SK-MEL-5 (cell line): Measurements from ENCODE around the gene CHKA. TPM values are rescaled to one million over a fixed set of nuclear protein-coding genes. Genes with fewer than 3 reads are reported as not detected.

Experiments
- DNase-seq: peaks from one replicate; pipeline ENCODE4 v3.0.0-alpha.2; 2016; ENCODE audit warnings: low read depth, low spot score
- in situ Hi-C: cut with HindIII; loops from 2 replicates; pipeline ENCODE4 v1.10.0; 2016; ENCODE audit warnings: low sequenced_read_pairs, high pct_unique_total_duplicates, low pct_unique_long_range_greater_than_20kb
- total RNA-seq: library from RNA; depleted of rRNA; stranded (reverse); fragments of >200 nt; shearing (Covaris generic); gene quantifications from 2 replicates; pipeline ENCODE4 v1.2.3, GENCODE V29; 2014

CHKA gene
- total RNA-seq, 1 experiment from 2014 or later = 62.2 TPM

DNA sequence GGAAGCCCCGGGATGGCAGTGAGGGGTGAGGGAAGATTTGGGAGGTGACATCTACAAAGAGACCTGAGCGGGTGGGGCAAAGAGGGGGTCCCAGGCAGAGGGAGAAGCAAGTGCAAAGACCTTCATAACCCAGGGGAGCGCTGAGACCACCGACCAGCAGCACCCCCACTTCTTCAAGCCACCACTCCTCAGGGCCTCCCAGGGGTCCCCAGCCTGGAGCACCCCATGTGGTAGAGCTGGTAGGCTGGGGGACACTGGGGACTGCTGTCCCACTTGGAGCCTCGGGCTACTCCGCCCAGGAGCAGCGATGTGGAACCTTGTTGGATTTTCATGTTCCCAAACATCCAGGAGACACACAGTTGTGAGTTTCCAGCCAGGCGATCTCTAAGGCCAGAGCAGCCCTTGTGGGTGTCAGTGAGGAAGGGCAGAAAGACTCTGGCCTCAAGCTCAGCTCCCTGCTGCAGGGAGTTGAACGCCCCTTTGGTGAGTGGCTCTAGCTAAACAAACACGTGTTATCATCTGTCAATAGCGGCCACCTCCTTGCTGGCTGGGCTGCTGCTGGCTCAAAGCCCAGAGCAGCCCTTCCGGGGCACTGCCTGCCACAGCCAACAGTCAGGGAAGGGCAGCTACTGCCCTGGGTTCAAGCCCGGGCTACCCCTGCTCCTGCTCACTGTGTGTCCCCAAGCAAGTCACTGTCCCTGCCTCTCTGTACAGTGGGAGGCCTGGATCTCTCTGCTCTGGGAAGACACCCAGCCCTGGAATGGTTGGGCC is 25.7 kb upstream of the CHKA start:
- in situ Hi-C loops = no loop called here
- DNase-seq = peak; percentile 9

DNA sequence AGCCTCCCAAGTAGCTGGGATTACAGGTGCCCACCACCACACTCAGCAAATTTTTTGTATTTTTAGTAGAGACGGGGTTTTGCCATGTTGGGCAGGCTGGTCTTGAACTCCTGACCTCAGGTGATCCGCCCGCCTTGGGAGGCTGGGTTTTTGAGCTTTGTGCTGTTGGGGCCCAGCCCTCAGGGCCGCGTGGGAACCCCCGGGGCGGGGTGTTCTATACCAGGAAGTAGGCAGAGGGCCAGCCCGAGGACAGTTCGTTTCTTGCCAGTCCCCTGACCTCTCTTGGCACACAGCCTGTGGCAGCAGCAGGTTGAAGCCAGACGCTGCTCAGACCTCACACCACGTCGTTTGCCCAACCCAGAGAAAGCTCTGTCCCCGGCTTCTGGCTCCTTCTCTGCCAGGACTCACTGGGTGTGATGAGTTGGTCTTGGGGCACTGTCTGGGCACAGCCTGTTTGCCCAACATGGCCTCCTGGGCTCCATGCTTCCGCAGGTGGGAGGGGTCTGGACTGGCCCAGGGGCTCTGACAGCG is 24.9 kb upstream of the CHKA start:
- in situ Hi-C loops = no loop called here

GRCh38 chr11:68145120-68145866 is 24.1 kb upstream of the CHKA start:
- no peak for DNase-seq
- in situ Hi-C loops = no loop called here

More for the DNA sequence above, 24.9 kb upstream of the CHKA start:
- no peak for DNase-seq

- in situ Hi-C loops = no loop called here
- no peak for DNase-seq
These were observed 22.1 kb upstream of the CHKA start for GRCh38 chr11:68143310-68143689.

DNA sequence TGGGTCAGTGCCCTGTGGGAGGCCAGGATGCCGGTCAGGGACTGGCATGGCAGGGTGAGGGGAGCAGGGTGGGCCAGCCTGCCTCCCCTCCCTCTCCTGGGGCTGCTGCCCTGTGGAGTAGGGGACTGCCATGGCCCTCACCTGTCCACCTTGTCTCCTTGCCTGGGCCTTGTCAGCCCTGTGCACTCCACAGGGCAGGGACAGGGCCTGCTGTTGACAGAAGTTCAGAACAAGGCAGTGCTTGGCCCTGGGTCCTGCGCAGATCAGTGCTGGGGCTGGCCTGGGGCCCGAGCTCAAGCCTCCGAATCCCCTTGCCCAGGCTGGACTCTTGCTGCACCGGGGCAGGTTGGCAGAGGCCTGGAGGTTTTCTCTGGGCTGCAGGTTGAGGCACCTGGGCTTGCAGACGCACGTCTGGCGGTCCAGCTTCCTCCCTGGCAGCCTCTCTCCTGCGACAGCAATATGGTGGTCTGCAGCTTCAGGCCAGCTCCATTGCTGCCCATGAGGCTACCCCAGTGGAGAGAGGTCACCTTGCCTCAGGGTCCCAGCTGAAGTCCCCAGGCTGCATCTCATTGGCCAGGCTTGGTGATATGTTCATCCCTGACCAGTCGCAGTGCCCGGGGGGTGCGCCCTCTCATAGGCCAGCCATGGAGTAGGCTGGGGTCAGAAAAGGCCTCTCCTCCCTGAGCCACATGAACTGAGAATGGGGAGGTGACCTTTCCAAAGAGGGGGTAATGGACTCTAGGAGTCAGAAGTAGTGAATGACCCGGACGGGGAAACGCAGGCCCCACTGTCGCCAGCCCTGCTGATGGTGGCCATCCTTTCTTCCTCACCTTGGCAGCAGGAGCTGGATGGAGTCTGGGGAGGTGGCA is 21.5 kb upstream of the CHKA start:
- DNase-seq = no peak
- in situ Hi-C loops = no loop called here

DNA sequence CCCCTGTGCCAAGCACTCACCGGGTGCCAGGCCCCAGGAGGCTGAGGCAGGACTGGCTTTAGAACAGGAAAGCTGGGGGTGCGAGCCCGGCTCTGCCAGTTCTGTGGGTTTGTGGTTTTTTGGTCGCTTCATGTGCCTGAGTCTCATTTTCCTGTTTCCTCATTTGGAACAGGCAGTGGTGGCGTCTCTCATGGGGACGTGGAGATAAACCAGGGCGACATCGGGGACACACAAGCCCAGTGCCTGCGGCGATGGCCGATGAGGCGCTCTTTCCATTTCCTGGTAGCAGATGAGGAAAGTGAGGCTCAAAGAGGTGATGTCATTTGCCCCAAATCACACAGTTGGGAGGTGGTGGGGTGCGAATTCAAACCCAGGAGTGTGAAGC is 20.8 kb upstream of the CHKA start:
- in situ Hi-C loops = no loop called here

DNA sequence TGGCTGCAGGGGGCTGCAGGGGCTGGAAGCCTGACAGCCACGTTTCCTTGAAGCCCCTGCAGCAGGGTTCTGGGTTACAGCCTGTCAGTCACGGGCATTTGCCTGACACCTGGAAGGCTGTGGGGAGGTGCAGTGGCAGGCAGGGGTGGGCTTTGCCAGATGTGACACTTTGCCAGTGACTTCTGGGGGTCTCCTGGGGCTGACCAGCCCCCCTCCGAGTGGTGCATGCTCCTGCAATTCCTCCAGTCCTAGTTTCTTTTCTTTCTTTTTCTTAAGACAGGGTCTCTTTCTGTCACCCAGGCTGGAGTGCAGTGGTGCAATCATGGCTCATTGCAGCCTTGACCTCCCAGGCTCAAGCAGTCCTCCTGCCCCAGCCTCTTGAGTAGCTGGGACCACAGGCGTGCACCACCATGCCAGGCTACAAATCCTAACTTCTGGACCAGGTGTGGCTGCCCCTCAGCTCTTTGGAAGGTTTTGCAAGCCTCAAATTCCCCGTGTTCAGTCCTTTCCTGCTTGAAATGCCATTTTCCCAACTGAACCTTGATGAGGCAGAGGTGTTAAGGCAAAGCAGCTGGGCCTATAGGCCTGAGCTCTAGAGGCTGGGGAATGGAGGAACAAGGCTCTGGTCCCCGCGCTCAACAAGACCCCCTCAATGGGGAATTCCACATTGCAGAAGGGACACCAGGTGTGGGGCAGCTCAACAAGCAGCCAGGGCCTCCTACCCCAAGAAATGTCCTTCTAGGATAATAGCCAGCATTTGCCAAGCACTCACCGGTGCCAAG is 20.2 kb upstream of the CHKA start:
- no peak for DNase-seq
- in situ Hi-C loops = no loop called here

More for the DNA sequence above, 20.8 kb upstream of the CHKA start:
- no peak for DNase-seq

DNA sequence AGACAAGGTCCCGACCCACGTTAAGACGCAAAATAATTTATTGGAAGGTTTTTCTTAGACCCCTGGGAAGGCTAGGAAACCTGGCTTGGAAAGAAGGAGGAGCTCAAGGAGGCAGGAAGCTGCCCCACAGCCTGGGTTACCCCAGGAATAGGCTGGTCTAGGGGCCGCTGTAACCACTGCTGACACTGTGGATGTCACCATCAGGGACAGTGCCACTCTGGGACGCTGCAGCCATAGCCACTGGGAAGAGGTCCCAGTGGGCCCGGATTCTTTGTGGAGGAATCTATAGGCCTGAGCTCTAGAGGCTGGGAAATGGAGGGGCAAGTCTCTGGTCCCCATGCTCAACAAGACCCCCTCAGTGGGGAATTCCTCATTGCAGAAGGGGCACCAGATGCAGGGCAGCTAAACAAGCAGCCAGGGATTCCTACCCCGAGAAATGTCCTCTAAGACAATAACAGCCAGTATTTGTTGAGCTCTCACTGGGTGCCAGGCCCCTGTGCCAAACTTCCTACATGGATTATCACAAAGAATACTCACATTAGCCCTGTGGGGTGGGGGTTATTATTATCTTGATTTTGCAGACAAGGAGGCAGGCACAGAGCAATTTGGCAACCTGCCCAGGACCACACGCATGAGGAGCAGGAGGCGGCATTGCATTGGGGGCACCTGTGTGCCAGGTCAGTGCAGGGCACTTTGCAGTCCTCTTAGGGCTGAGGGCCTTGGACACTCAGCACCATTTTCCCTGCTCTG is 19.5 kb upstream of the CHKA start:
- DNase-seq = no peak
- in situ Hi-C loops = no loop called here

DNA sequence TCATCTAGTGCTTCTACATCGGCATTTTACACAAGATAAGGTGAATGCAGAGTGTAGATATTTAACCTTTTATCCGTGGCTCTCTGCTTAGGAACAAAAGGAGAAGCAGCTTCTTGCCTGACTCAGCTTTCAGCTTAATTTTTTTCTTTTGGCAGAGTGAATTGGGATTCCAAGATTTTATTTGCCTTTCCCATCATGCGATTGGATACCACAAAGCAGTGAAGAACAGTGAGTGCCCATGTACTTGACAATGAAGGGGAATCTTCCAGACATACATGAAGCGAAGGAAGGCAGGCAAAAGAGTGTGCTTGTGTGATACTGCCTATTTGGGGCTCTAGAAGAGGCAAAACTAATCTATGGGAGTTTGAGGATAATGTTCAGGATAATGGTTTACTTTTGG is 17.0 kb upstream of the CHKA start:
- DNase-seq = no peak
- in situ Hi-C loops = no loop called here

- DNase-seq = no peak
- in situ Hi-C loops = no loop called here
These were observed 16.6 kb upstream of the CHKA start for GRCh38 chr11:68137833-68138232.

DNA sequence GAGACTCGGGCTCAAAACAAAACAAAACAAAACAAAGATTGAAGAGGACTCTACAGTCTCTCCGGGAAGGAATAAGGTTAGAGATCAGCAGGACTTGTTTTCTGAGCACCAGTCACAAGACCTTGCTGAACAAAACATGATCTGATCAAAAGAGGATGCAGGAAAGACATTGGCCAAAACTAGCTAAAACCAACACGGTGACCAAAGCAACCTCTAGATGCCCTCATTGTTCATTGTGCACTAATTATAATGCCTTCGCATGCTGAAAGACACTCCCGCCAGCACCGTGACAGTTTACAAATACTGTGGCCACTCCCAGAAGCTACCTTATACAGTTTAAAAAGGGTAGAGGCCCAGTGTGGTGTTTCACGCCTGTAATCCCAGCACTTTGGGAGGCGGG is 15.7 kb upstream of the CHKA start:
- DNase-seq = no peak
- in situ Hi-C loops = no loop called here

- DNase-seq = no peak
- in situ Hi-C loops = no loop called here
These were observed 14.0 kb upstream of the CHKA start for GRCh38 chr11:68135161-68135560.

GRCh38 chr11:68133761-68134160 is 12.6 kb upstream of the CHKA start:
- no peak for DNase-seq

GRCh38 chr11:68130121-68130520 is 8.9 kb upstream of the CHKA start:
- DNase-seq = no peak
- in situ Hi-C loops = no loop called here

More at GRCh38 chr11:68133761-68134160, 12.6 kb upstream of the CHKA start:
- in situ Hi-C loops = no loop called here

DNA sequence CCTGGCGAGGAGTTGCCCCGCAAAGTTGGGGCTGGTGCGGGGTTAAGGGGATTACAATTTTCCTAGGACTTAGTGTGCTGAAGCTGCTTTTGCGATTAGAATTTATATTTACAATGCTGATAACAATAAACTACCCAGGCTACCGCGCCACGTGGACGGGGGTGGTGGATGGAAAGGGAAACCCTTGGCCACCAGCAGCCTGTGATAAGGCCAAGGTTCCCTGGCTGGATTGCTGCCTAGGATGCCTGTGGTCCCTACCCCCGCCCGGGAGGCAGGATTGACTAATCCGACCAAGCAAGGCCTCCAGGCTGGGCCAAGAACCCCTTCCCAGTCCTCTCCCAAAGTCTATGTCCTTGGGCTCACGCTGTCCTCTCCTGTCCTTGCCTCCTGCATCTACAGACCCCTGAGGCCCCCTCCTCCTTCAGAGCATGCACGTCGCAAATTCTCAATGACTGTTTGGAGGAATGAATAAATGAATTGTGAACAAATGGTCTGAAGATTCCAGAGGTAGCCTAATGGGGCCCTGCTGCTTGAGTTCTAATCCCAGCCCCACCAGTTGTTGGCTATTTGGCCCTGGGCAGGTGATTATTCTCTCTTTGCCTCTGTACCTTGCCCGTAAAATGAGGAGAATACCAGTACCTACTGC is 7.6 kb upstream of the CHKA start:
- in situ Hi-C loops = no loop called here
- no peak for DNase-seq
